ENCODE results near the gene PYGM.
A peak's percentile ranks its signal among the peaks of the same experiment; 100 is the strongest.

Gene PYGM

DNA sequence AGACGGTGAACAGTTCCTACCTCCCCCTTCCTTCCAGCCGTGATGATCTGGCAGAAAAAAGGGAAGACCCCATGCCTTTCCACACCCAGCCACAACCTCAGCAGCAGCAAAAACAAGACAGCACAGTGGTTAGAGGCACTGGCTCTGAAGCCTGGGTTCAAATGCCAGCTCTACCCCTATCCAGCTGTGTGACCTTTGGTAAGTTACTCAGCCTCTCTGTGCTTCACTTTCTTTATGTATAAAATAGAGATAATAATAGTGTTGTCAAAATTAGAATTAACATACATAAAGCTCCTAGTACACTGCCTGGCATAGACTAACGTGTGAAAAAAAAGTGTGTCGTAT lies 41.0 kb downstream of the PYGM start:
- H3K23ac ChIP-seq (ENCODE audit: low read depth, low read length, poor library complexity) = no peak overlapping the region
- no CpG with 5 or more reads among the region's 4 CpGs for WGBS, 2 donors (ENCODE audit: extremely low coverage in 2 of 2, insufficient read length in 2 of 2, insufficient replicate concordance in 1 of 2)
- peaks cover 6 to 32% of the 10 kb centered on the region in 2 donors for H3K4me1 ChIP-seq (ENCODE audit: control insufficient read depth in 2 of 2, insufficient read depth in 1 of 2, low read depth in 1 of 2, low read length in 2 of 2)
- no peak overlapping the region for H2AK5ac ChIP-seq (ENCODE audit: low read depth, low read length)
- H3K27me3 ChIP-seq (ENCODE audit: control insufficient read depth in 3 of 3, insufficient read depth in 3 of 3, low read depth in 1 of 3, low read length in 3 of 3) = peaks cover 2 to 38% (median 22%) of the 10 kb centered on the region in 3 experiments
- no peak overlapping the region for H3K4me3 ChIP-seq (ENCODE audit: low read length in 2 of 2)
- H4K8ac ChIP-seq (ENCODE audit: low read depth, low read length) = no peak overlapping the region
- H2BK5ac ChIP-seq (ENCODE audit: low read length) = no peak overlapping the region
- H3K18ac ChIP-seq (ENCODE audit: low read length) = no peak overlapping the region
- H3K4me2 ChIP-seq (ENCODE audit: insufficient read depth, low read length, poor library complexity, severe bottlenecking) = no peak overlapping the region
- no peak overlapping the region for H2BK12ac ChIP-seq (ENCODE audit: low read length)
- H3K27ac ChIP-seq (replicated peaks; ENCODE audit: low read length) = no peak overlapping the region
- H2BK120ac ChIP-seq (ENCODE audit: low read depth, low read length) = no peak overlapping the region
- no peak overlapping the region for H3K4ac ChIP-seq (ENCODE audit: low read length)
- no peaks in the 10 kb centered on the region for H3K9me3 ChIP-seq (replicated peaks in 1 of 2; ENCODE audit: control insufficient read depth in 2 of 2, insufficient read depth in 1 of 2, low read depth in 1 of 2, low read length in 2 of 2)
- H3K36me3 ChIP-seq (replicated peaks in 1 of 2; ENCODE audit: control insufficient read depth in 2 of 2, insufficient read depth in 2 of 2, low read length in 2 of 2) = no peaks in the 10 kb centered on the region
- H3K9ac ChIP-seq (ENCODE audit: low read depth, low read length, poor library complexity) = no peak overlapping the region
- H2AFZ ChIP-seq (ENCODE audit: low read length) = no peak overlapping the region
- H2BK15ac ChIP-seq (ENCODE audit: low read length) = no peak overlapping the region
- H4K91ac ChIP-seq (ENCODE audit: low read depth, low read length, poor library complexity) = no peak overlapping the region
- no peaks in the 10 kb centered on the region for H3K79me1 ChIP-seq (ENCODE audit: low read depth, low read length)
- H3K14ac ChIP-seq (ENCODE audit: low read length) = no peak overlapping the region
- DNase-seq (ENCODE audit: low spot score) = no peak

- no peak overlapping the region for H3K14ac ChIP-seq (ENCODE audit: low read length)
- no peaks in the 10 kb centered on the region for H3K36me3 ChIP-seq (replicated peaks in 1 of 2; ENCODE audit: control insufficient read depth in 2 of 2, insufficient read depth in 2 of 2, low read length in 2 of 2)
- H3K27ac ChIP-seq (replicated peaks; ENCODE audit: low read length) = no peak overlapping the region
- H3K23ac ChIP-seq (ENCODE audit: low read depth, low read length, poor library complexity) = no peak overlapping the region
- H4K91ac ChIP-seq (ENCODE audit: low read depth, low read length, poor library complexity) = peak overlapping the region; percentile 69
- DNase-seq (ENCODE audit: low spot score) = no peak
- peaks cover 7 to 30% of the 10 kb centered on the region in 2 donors for H3K4me1 ChIP-seq (ENCODE audit: control insufficient read depth in 2 of 2, insufficient read depth in 1 of 2, low read depth in 1 of 2, low read length in 2 of 2)
- H3K9ac ChIP-seq (ENCODE audit: low read depth, low read length, poor library complexity) = no peak overlapping the region
- H3K18ac ChIP-seq (ENCODE audit: low read length) = no peak overlapping the region
- H2BK12ac ChIP-seq (ENCODE audit: low read length) = no peak overlapping the region
- H2AFZ ChIP-seq (ENCODE audit: low read length) = no peak overlapping the region
- H2BK5ac ChIP-seq (ENCODE audit: low read length) = no peak overlapping the region
- no peaks in the 10 kb centered on the region for H3K79me1 ChIP-seq (ENCODE audit: low read depth, low read length)
- H3K27me3 ChIP-seq (ENCODE audit: control insufficient read depth in 3 of 3, insufficient read depth in 3 of 3, low read depth in 1 of 3, low read length in 3 of 3) = peaks cover 4 to 43% (median 24%) of the 10 kb centered on the region in 3 experiments
- H3K9me3 ChIP-seq (replicated peaks in 1 of 2; ENCODE audit: control insufficient read depth in 2 of 2, insufficient read depth in 1 of 2, low read depth in 1 of 2, low read length in 2 of 2) = no peaks in the 10 kb centered on the region
- no peak overlapping the region for H4K8ac ChIP-seq (ENCODE audit: low read depth, low read length)
- H3K4me3 ChIP-seq (ENCODE audit: low read length in 2 of 2) = no peak overlapping the region
- WGBS, 2 donors (ENCODE audit: extremely low coverage in 2 of 2, insufficient read length in 2 of 2, insufficient replicate concordance in 1 of 2) = no CpG with 5 or more reads among the region's 15 CpGs
- no peak overlapping the region for H2BK120ac ChIP-seq (ENCODE audit: low read depth, low read length)
- no peak overlapping the region for H3K4ac ChIP-seq (ENCODE audit: low read length)
- H2AK5ac ChIP-seq (ENCODE audit: low read depth, low read length) = no peak overlapping the region
- no peak overlapping the region for H2BK15ac ChIP-seq (ENCODE audit: low read length)
- no peak overlapping the region for H3K4me2 ChIP-seq (ENCODE audit: insufficient read depth, low read length, poor library complexity, severe bottlenecking)
Observed at GRCh38 chr11:64718084-64718779, 41.5 kb downstream of the PYGM start.

GRCh38 chr11:64717268-64717578 lies 42.6 kb downstream of the PYGM start:
- H3K18ac ChIP-seq (ENCODE audit: low read length) = peak overlapping the region; percentile 30
- WGBS, 2 donors (ENCODE audit: extremely low coverage in 2 of 2, insufficient read length in 2 of 2, insufficient replicate concordance in 1 of 2) = no CpG with 5 or more reads among the region's 4 CpGs
- H3K9ac ChIP-seq (ENCODE audit: low read depth, low read length, poor library complexity) = no peak overlapping the region
- no peak overlapping the region for H3K23ac ChIP-seq (ENCODE audit: low read depth, low read length, poor library complexity)
- H2AK5ac ChIP-seq (ENCODE audit: low read depth, low read length) = peak overlapping the region; percentile 93
- H3K36me3 ChIP-seq (replicated peaks in 1 of 2; ENCODE audit: control insufficient read depth in 2 of 2, insufficient read depth in 2 of 2, low read length in 2 of 2) = no peaks in the 10 kb centered on the region
- H3K27me3 ChIP-seq (ENCODE audit: control insufficient read depth in 3 of 3, insufficient read depth in 3 of 3, low read depth in 1 of 3, low read length in 3 of 3) = peaks cover 12 to 50% (median 23%) of the 10 kb centered on the region in 3 experiments
- no peaks in the 10 kb centered on the region for H3K9me3 ChIP-seq (replicated peaks in 1 of 2; ENCODE audit: control insufficient read depth in 2 of 2, insufficient read depth in 1 of 2, low read depth in 1 of 2, low read length in 2 of 2)
- peak overlapping the region in 1 of 2 donors; percentile 36 for H3K4me3 ChIP-seq (ENCODE audit: low read length in 2 of 2)
- H2BK120ac ChIP-seq (ENCODE audit: low read depth, low read length) = no peak overlapping the region
- H3K79me1 ChIP-seq (ENCODE audit: low read depth, low read length) = no peaks in the 10 kb centered on the region
- H4K91ac ChIP-seq (ENCODE audit: low read depth, low read length, poor library complexity) = no peak overlapping the region
- H3K4me1 ChIP-seq (ENCODE audit: control insufficient read depth in 2 of 2, insufficient read depth in 1 of 2, low read depth in 1 of 2, low read length in 2 of 2) = peaks cover 10 to 28% of the 10 kb centered on the region in 2 donors
- H4K8ac ChIP-seq (ENCODE audit: low read depth, low read length) = no peak overlapping the region
- H3K4ac ChIP-seq (ENCODE audit: low read length) = no peak overlapping the region
- H2BK12ac ChIP-seq (ENCODE audit: low read length) = peak overlapping the region; percentile 14
- H2BK15ac ChIP-seq (ENCODE audit: low read length) = no peak overlapping the region
- no peak overlapping the region for H3K14ac ChIP-seq (ENCODE audit: low read length)
- H2AFZ ChIP-seq (ENCODE audit: low read length) = no peak overlapping the region
- H2BK5ac ChIP-seq (ENCODE audit: low read length) = no peak overlapping the region
- no peak for DNase-seq (ENCODE audit: low spot score)
- no peak overlapping the region for H3K27ac ChIP-seq (replicated peaks; ENCODE audit: low read length)
- H3K4me2 ChIP-seq (ENCODE audit: insufficient read depth, low read length, poor library complexity, severe bottlenecking) = no peak overlapping the region

- peak overlapping the region; percentile 30 for H3K18ac ChIP-seq (ENCODE audit: low read length)
- no CpG with 5 or more reads among the region's 21 CpGs for WGBS, 2 donors (ENCODE audit: extremely low coverage in 2 of 2, insufficient read length in 2 of 2, insufficient replicate concordance in 1 of 2)
- no peak overlapping the region for H3K4me2 ChIP-seq (ENCODE audit: insufficient read depth, low read length, poor library complexity, severe bottlenecking)
- peak overlapping the region in 1 of 2 donors; percentile 36 for H3K4me3 ChIP-seq (ENCODE audit: low read length in 2 of 2)
- peak overlapping the region; percentile 31 for H2AFZ ChIP-seq (ENCODE audit: low read length)
- H3K36me3 ChIP-seq (replicated peaks in 1 of 2; ENCODE audit: control insufficient read depth in 2 of 2, insufficient read depth in 2 of 2, low read length in 2 of 2) = no peaks in the 10 kb centered on the region
- peak overlapping the region; percentile 55 for H2BK15ac ChIP-seq (ENCODE audit: low read length)
- no peaks in the 10 kb centered on the region for H3K79me1 ChIP-seq (ENCODE audit: low read depth, low read length)
- H2AK5ac ChIP-seq (ENCODE audit: low read depth, low read length) = peak overlapping the region; percentile 93
- no peak overlapping the region for H2BK5ac ChIP-seq (ENCODE audit: low read length)
- peaks cover 11 to 23% of the 10 kb centered on the region in 2 donors for H3K4me1 ChIP-seq (ENCODE audit: control insufficient read depth in 2 of 2, insufficient read depth in 1 of 2, low read depth in 1 of 2, low read length in 2 of 2)
- H3K14ac ChIP-seq (ENCODE audit: low read length) = no peak overlapping the region
- peak overlapping the region; percentile 14 for H2BK12ac ChIP-seq (ENCODE audit: low read length)
- no peak for DNase-seq (ENCODE audit: low spot score)
- no peak overlapping the region for H3K4ac ChIP-seq (ENCODE audit: low read length)
- H3K9me3 ChIP-seq (replicated peaks in 1 of 2; ENCODE audit: control insufficient read depth in 2 of 2, insufficient read depth in 1 of 2, low read depth in 1 of 2, low read length in 2 of 2) = peaks cover 0 to 2% of the 10 kb centered on the region in 2 donors
- peak overlapping the region; percentile 23 for H3K23ac ChIP-seq (ENCODE audit: low read depth, low read length, poor library complexity)
- H3K27ac ChIP-seq (replicated peaks; ENCODE audit: low read length) = no peak overlapping the region
- H4K8ac ChIP-seq (ENCODE audit: low read depth, low read length) = no peak overlapping the region
- no peak overlapping the region for H3K9ac ChIP-seq (ENCODE audit: low read depth, low read length, poor library complexity)
- no peak overlapping the region for H2BK120ac ChIP-seq (ENCODE audit: low read depth, low read length)
- peaks cover 16 to 50% (median 19%) of the 10 kb centered on the region in 3 experiments for H3K27me3 ChIP-seq (ENCODE audit: control insufficient read depth in 3 of 3, insufficient read depth in 3 of 3, low read depth in 1 of 3, low read length in 3 of 3)
- no peak overlapping the region for H4K91ac ChIP-seq (ENCODE audit: low read depth, low read length, poor library complexity)
Observed at GRCh38 chr11:64716473-64717267, 43.1 kb downstream of the PYGM start.
